Measurements from ENCODE around the gene SLC16A2. TPM values are rescaled to one million over a fixed set of nuclear protein-coding genes. Genes with fewer than 3 reads are reported as not detected.

Gene SLC16A2
- total and polyA plus RNA-seq, 10 of the 15 experiments (the other 5 are each of a cell fraction or from before 2014, with no cell fraction given) = 0.08 to 0.13 TPM; not detected in 8

GRCh38 chrX:74536152-74536831, 115.0 kb downstream of the SLC16A2 start (continued):
- TF ChIP-seq SRF (IDR thresholded peaks at IDR 0.05; ENCODE audit: low read depth in 2 of 2, low read length in 2 of 2) = no peak
- peak in 2 of 3 experiments; percentile 22 to 40; a peak in 3 of 6 replicates for TF ChIP-seq CTCF (IDR thresholded peaks at IDR 0.05 in 2 of 3, conservative IDR thresholded peaks at IDR 0.05 in 1 of 3; ENCODE audit: control insufficient read depth in 2 of 3, extremely low read depth in 1 of 3, insufficient read depth in 1 of 3, low read depth in 3 of 3, low read length in 3 of 3)
- no peak for TF ChIP-seq ZBED1 (IDR thresholded peaks at IDR 0.05; ENCODE audit: borderline replicate concordance)
- no peak for TF ChIP-seq SUPT20H (IDR thresholded peaks at IDR 0.05; ENCODE audit: borderline replicate concordance, control insufficient read depth, low read depth, low read length)
- TF ChIP-seq SUZ12 (IDR thresholded peaks at IDR 0.05; ENCODE audit: unreplicated experiment) = no peak
- no peak for TF ChIP-seq NFIC (IDR thresholded peaks at IDR 0.05; ENCODE audit: low read depth, low read length)
- no peak for TF ChIP-seq RUNX3 (IDR thresholded peaks at IDR 0.05; ENCODE audit: low read length)
- no peak for TF ChIP-seq NR2C2 (IDR thresholded peaks at IDR 0.05; ENCODE audit: borderline replicate concordance, control insufficient read depth, insufficient read length, low read depth)
- no peak for TF ChIP-seq MLLT1 (IDR thresholded peaks at IDR 0.05)
- no peak for TF ChIP-seq DPF2 (IDR thresholded peaks at IDR 0.05)
- TF ChIP-seq PKNOX1 (IDR thresholded peaks at IDR 0.05) = peak; percentile 82
- TF ChIP-seq NFYB (IDR thresholded peaks at IDR 0.05; ENCODE audit: insufficient read depth, low read depth, low read length) = no peak
- TF ChIP-seq TCF3 (IDR thresholded peaks at IDR 0.05; ENCODE audit: borderline replicate concordance, insufficient read depth, low read depth, low read length) = no peak
- TF ChIP-seq NKRF (conservative IDR thresholded peaks at IDR 0.05) = no peak
- no peak for TF ChIP-seq POLR2AphosphoS5 (IDR thresholded peaks at IDR 0.05; ENCODE audit: low read length)
- TF ChIP-seq HDAC6 (IDR thresholded peaks at IDR 0.05; ENCODE audit: unreplicated experiment) = no peak
- no peak for TF ChIP-seq E4F1 (IDR thresholded peaks at IDR 0.05; ENCODE audit: borderline replicate concordance, partially characterized antibody)
- no peak for TF ChIP-seq YBX1 (IDR thresholded peaks at IDR 0.05)
- no peak for TF ChIP-seq NBN (IDR thresholded peaks at IDR 0.05)
- TF ChIP-seq RAD51 (IDR thresholded peaks at IDR 0.05) = no peak
